SK-N-SH (cell line): ENCODE results near the gene AGXT2. TPM values are rescaled to one million over a fixed set of nuclear protein-coding genes. Genes with fewer than 3 reads are reported as not detected.

Experiments
- CTCF ChIA-PET: fragments of 300-600, 350-600 bp; formaldehyde crosslinking; extraction: SDS; loops from one replicate; lab custom pipeline; 2021; lab: Yijun Ruan, JAX
- POLR2A ChIA-PET: fragments of 350-600 bp; sonication (Branson Sonifier 250); formaldehyde crosslinking; extraction: SDS; loops from one replicate; lab custom pipeline; 2020; ENCODE audit warnings: antibody characterized with exemption, inconsistent platforms; lab: Yijun Ruan, JAX
- DNase-seq: peaks from one replicate; pipeline ENCODE4 v3.0.0; 2012
- H2AFZ ChIP-seq: fragments of 200-600 bp; sonication (generic); 2 replicates; pipeline ENCODE4 v1.8.1; 2016; ENCODE audit warnings: antibody characterized with exemption, mild to moderate bottlenecking, low read depth
- H3F3A ChIP-seq: fragments of 200-600 bp; sonication (generic); replicated peaks from 2 replicates; pipeline ENCODE3; 2016; ENCODE audit warnings: antibody characterized with exemption, mild to moderate bottlenecking; ENCODE audit not compliant: insufficient read depth
- H3K27ac ChIP-seq, 2 experiments: fragments of 200-500 bp in 1 of 2; fragments of 200-600 bp in 1 of 2; sonication (Bioruptor generic) in 1 of 2; sonication (generic), shearing (Covaris generic) in 1 of 2; 2 replicates each; pipeline versions ENCODE4 v1.5.1 to v1.6.1; 2014 to 2016; ENCODE audit warnings: low read depth in 2 of 2, inconsistent platforms in 1 of 2, low read length in 1 of 2, mild to moderate bottlenecking in 1 of 2, mixed read lengths in 1 of 2
- H3K27me3 ChIP-seq: fragments of 200-600 bp; sonication (generic), shearing (Covaris generic); 2 replicates; pipeline ENCODE4 v1.6.1; 2016; ENCODE audit warnings: mixed run types; ENCODE audit not compliant: insufficient read depth
- H3K36me3 ChIP-seq, 2 experiments: fragments of 200-500 bp in 1 of 2; fragments of 200-600 bp in 1 of 2; sonication (Bioruptor generic) in 1 of 2; sonication (generic) in 1 of 2; replicated peaks in 1 of 2; 2 replicates each; pipeline versions ENCODE3 to v1.5.1; 2014 to 2016; ENCODE audit warnings: low read length in 1 of 2, mild to moderate bottlenecking in 1 of 2; ENCODE audit not compliant: insufficient read depth in 2 of 2, control insufficient read depth in 1 of 2
- H3K4me1 ChIP-seq, 2 experiments: fragments of 200-500 bp in 1 of 2; fragments of 200-600 bp in 1 of 2; sonication (Bioruptor generic) in 1 of 2; sonication (generic), shearing (Covaris generic) in 1 of 2; 2 replicates each; pipeline versions ENCODE4 v1.5.1 to v1.6.1; 2014 to 2016; ENCODE audit warnings: low read depth in 1 of 2, low read length in 1 of 2, mixed run types in 1 of 2; ENCODE audit not compliant: insufficient read depth in 2 of 2, control insufficient read depth in 1 of 2
- H3K4me2 ChIP-seq: fragments of 200-600 bp; sonication (generic), shearing (Covaris generic); 2 replicates; pipeline ENCODE4 v1.6.1; 2017; ENCODE audit warnings: mixed run types
- H3K4me3 ChIP-seq, 2 experiments: fragments of 200-500 bp in 1 of 2; fragments of 200-600 bp in 1 of 2; sonication (Bioruptor generic) in 1 of 2; sonication (generic), shearing (Covaris generic) in 1 of 2; 2 replicates each; pipeline versions ENCODE4 v1.5.1 to v1.8.1; 2014 to 2016; ENCODE audit warnings: low read depth in 2 of 2, inconsistent platforms in 1 of 2, low read length in 1 of 2, mild to moderate bottlenecking in 1 of 2, mixed read lengths in 1 of 2, moderate library complexity in 1 of 2
- H3K79me2 ChIP-seq: fragments of 200-600 bp; sonication (generic); 2 replicates; pipeline ENCODE4 v1.8.1; 2017; ENCODE audit warnings: mild to moderate bottlenecking; ENCODE audit not compliant: insufficient read depth
- H3K9ac ChIP-seq: fragments of 200-600 bp; sonication (generic); 2 replicates; pipeline ENCODE4 v1.6.1; 2017; ENCODE audit warnings: mixed run types
- H3K9me2 ChIP-seq: fragments of 200-600 bp; sonication (generic); 2 replicates; pipeline ENCODE4 v1.6.1; 2017; ENCODE audit warnings: mixed run types
- H3K9me3 ChIP-seq: fragments of 200-600 bp; sonication (generic); 2 replicates; pipeline ENCODE4 v1.6.1; 2017; ENCODE audit warnings: mixed run types, mild to moderate bottlenecking, moderate library complexity
- H4K20me1 ChIP-seq: fragments of 200-600 bp; sonication (generic); 2 replicates; pipeline ENCODE4 v1.6.1; 2017; ENCODE audit warnings: mild to moderate bottlenecking, mixed run types; ENCODE audit not compliant: insufficient read depth
- CHD2 ChIP-seq: fragments of 150-350 bp; IDR thresholded peaks from 2 replicates; pipeline ENCODE4 v1.6.1; 2018; ENCODE audit warnings: low read length; ENCODE audit not compliant: partially characterized antibody
- EZH2phosphoT487 ChIP-seq: fragments of 200-600 bp; sonication (generic); IDR thresholded peaks from 2 replicates; pipeline ENCODE4 v1.6.1; 2017; ENCODE audit warnings: low read depth, mixed run types, mild to moderate bottlenecking, antibody characterized with exemption, moderate library complexity, borderline replicate concordance
- FOSL2 ChIP-seq: IDR thresholded peaks from 2 replicates; pipeline ENCODE4 v1.4.0; 2012; ENCODE audit warnings: low read depth, mild to moderate bottlenecking, moderate library complexity, borderline replicate concordance
- GATA2 ChIP-seq: sonication (generic); formaldehyde crosslinking; IDR thresholded peaks from 2 replicates; pipeline ENCODE4 v1.5.0; 2020; ENCODE audit warnings: mild to moderate bottlenecking, missing genetic modification reagents
- IRF3 ChIP-seq: fragments of 150-350 bp; IDR thresholded peaks from 2 replicates; pipeline ENCODE4 v1.6.1; 2016; ENCODE audit warnings: mild to moderate bottlenecking, low read depth, low read length
- RFX5 ChIP-seq: IDR thresholded peaks from 2 replicates; pipeline ENCODE4 v1.6.1; 2012; ENCODE audit warnings: mild to moderate bottlenecking, improper control_type of control experiment, low read length
- RXRA ChIP-seq: IDR thresholded peaks from 2 replicates; pipeline ENCODE4 v1.4.0; 2012; ENCODE audit warnings: low read depth, mild to moderate bottlenecking, borderline replicate concordance
- SIN3A ChIP-seq: IDR thresholded peaks from 2 replicates; pipeline ENCODE4 v1.6.1; 2012; ENCODE audit warnings: low read depth, mild to moderate bottlenecking, low read length, moderate library complexity, borderline replicate concordance
- SMC3 ChIP-seq: IDR thresholded peaks from 2 replicates; pipeline ENCODE4 v1.6.1; 2012; ENCODE audit warnings: low read depth, low read length, improper control_type of control experiment
- TCF12 ChIP-seq: IDR thresholded peaks from 2 replicates; pipeline ENCODE4 v1.4.0; 2012
- USF1 ChIP-seq: IDR thresholded peaks from 2 replicates; pipeline ENCODE4 v1.4.0; 2012; ENCODE audit warnings: low read depth, borderline replicate concordance
- ZBTB33 ChIP-seq: IDR thresholded peaks from 2 replicates; pipeline ENCODE4 v1.4.0; 2012; ENCODE audit warnings: low read depth, borderline replicate concordance
- WGBS: methylation state at CpG from one replicate; pipeline ENCODE4 v1.1.6; 2017; ENCODE audit warnings: low lambda C conversion rate; 5-methylcytosine and 5-hydroxymethylcytosine counted together
- polyA plus RNA-seq, 3 experiments: library from polyadenylated mRNA; depleted of rRNA; stranded (reverse); fragments of >200 nt; gene quantifications; 2 replicates each; pipeline ENCODE4 v1.2.3, GENCODE V29; 2012
- TF ChIP-seq, protein P1 (sequence below): fragments of 150-350 bp; IDR thresholded peaks from 2 replicates; pipeline ENCODE4 v1.6.1; 2017; ENCODE audit warnings: antibody characterized with exemption, low read length, low read depth, borderline replicate concordance
- TF ChIP-seq, protein P2 (sequence below): IDR thresholded peaks from 2 replicates; pipeline ENCODE4; 2012

The AGXT2 gene
- polyA plus RNA-seq, 1 of the 3 experiments (the other 2 are of a cell fraction), result not detected

DNA sequence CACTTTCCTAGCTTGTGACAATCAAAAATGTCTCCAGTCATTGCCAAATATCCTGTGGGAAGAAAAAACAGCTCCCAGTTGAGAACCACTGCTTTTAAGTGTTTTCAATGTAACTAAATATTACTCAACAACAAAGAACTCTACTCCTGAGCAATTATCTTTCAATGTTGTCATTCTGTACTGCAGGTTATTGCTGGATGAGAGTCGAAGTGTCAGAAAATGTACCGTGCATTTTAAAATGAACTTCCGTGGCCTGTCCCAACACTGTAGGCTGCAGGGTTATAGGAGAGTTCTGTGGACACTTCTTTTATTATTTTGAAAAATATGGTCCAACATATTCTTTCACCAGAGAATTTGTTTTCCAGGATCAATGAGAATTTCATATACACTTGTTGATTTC lies 34.8 kb upstream of the AGXT2 start:
- Histone ChIP-seq H3F3A (no peaks in the 10 kb centered on the region), H3K27ac (no peak overlapping the region), H3K4me2 (no peak overlapping the region), H4K20me1 (no peaks in the 10 kb centered on the region), H3K9me2 (no peaks in the 10 kb centered on the region), H3K36me3 (no peaks in the 10 kb centered on the region), H3K27me3 (no peaks in the 10 kb centered on the region; the same call in 1 of the 2 replicates), H2AFZ (no peak overlapping the region), H3K4me3 (no peak overlapping the region), H3K4me1 (no peaks in the 10 kb centered on the region), H3K9me3 (no peaks in the 10 kb centered on the region), H3K79me2 (no peaks in the 10 kb centered on the region), H3K9ac (no peak overlapping the region)
- WGBS, result 44% methylated on average over 3 of the region's 3 CpGs
- CTCF ChIA-PET, result interaction anchor here (0.7 to 1.2 kb wide), 3 partner anchors 13 to 843 kb away, joined by 3 to 4 read pairs (median 3); no protein-coding TSS in a partner anchor
- DNase-seq, result no peak
- no peak for TF ChIP-seq SMC3
- no peak for TF ChIP-seq TCF12
- TF ChIP-seq FOSL2, result no peak
- no peak for TF ChIP-seq CHD2
- no peak for TF ChIP-seq USF1
- TF ChIP-seq, protein P1, sequence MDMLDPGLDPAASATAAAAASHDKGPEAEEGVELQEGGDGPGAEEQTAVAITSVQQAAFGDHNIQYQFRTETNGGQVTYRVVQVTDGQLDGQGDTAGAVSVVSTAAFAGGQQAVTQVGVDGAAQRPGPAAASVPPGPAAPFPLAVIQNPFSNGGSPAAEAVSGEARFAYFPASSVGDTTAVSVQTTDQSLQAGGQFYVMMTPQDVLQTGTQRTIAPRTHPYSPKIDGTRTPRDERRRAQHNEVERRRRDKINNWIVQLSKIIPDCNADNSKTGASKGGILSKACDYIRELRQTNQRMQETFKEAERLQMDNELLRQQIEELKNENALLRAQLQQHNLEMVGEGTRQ, result no peak
- TF ChIP-seq IRF3, result no peak
- TF ChIP-seq ZBTB33, result no peak
- TF ChIP-seq SIN3A, result no peak
- TF ChIP-seq RFX5, result no peak
- POLR2A ChIA-PET, result no interaction called here

GRCh38 chr5:35081134-35081533 lies 33.4 kb upstream of the AGXT2 start:
- POLR2A ChIA-PET, result no interaction called here
- no peak overlapping the region for H3K9ac ChIP-seq
- no peaks in the 10 kb centered on the region for H4K20me1 ChIP-seq
- no peak overlapping the region for H2AFZ ChIP-seq
- DNase-seq, result no peak
- TF ChIP-seq RXRA, result no peak
- no peak for TF ChIP-seq EZH2phosphoT487
- no peak for TF ChIP-seq TCF12
- TF ChIP-seq, protein P2, sequence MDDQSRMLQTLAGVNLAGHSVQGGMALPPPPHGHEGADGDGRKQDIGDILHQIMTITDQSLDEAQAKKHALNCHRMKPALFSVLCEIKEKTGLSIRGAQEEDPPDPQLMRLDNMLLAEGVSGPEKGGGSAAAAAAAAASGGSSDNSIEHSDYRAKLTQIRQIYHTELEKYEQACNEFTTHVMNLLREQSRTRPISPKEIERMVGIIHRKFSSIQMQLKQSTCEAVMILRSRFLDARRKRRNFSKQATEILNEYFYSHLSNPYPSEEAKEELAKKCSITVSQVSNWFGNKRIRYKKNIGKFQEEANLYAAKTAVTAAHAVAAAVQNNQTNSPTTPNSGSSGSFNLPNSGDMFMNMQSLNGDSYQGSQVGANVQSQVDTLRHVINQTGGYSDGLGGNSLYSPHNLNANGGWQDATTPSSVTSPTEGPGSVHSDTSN, result no peak
- no peak for TF ChIP-seq SIN3A
- TF ChIP-seq ZBTB33, result no peak
- TF ChIP-seq USF1, result no peak
- no peak for TF ChIP-seq CHD2
- no peak for TF ChIP-seq GATA2
- no peaks in the 10 kb centered on the region for H3K9me3 ChIP-seq
- H3K36me3 ChIP-seq, result no peaks in the 10 kb centered on the region
- no peaks in the 10 kb centered on the region for H3K9me2 ChIP-seq
- H3F3A ChIP-seq, result no peaks in the 10 kb centered on the region
- no peaks in the 10 kb centered on the region for H3K4me1 ChIP-seq
- no peaks in the 10 kb centered on the region for H3K79me2 ChIP-seq
- 46% methylated on average over 5 of the region's 6 CpGs for WGBS
- no peak overlapping the region for H3K4me3 ChIP-seq
- H3K27me3 ChIP-seq, result no peaks in the 10 kb centered on the region; the same call in 1 of the 2 replicates
- CTCF ChIA-PET, result no interaction called here
- no peak overlapping the region for H3K4me2 ChIP-seq
- no peak overlapping the region for H3K27ac ChIP-seq
